Muscle of arm (tissue), 12 donors: ENCODE results near the gene ZNF254. TPM values are rescaled to one million over a fixed set of nuclear protein-coding genes. Genes with fewer than 3 reads are reported as not detected.
"Not testable (repeated sequence)": the region's sequence is repeated elsewhere in the genome, so short reads cannot be mapped to it uniquely, and the experiment has no call there.

Experiments used
- DNase-seq: peaks from one replicate; pipeline ENCODE4 v3.0.0-alpha.2; 2013
- polyA plus RNA-seq, 12 donors: library from polyadenylated mRNA; unstranded; fragments of 120-200 nt; gene quantifications; one replicate each; pipeline ENCODE4 v1.2.1, GENCODE V29; 2013; ENCODE audit not compliant: insufficient read length in 12 of 12

Gene ZNF254
- polyA plus RNA-seq, 12 donors: 10.1 to 22.7 (median 21.0) TPM; not detected in 1

DNA sequence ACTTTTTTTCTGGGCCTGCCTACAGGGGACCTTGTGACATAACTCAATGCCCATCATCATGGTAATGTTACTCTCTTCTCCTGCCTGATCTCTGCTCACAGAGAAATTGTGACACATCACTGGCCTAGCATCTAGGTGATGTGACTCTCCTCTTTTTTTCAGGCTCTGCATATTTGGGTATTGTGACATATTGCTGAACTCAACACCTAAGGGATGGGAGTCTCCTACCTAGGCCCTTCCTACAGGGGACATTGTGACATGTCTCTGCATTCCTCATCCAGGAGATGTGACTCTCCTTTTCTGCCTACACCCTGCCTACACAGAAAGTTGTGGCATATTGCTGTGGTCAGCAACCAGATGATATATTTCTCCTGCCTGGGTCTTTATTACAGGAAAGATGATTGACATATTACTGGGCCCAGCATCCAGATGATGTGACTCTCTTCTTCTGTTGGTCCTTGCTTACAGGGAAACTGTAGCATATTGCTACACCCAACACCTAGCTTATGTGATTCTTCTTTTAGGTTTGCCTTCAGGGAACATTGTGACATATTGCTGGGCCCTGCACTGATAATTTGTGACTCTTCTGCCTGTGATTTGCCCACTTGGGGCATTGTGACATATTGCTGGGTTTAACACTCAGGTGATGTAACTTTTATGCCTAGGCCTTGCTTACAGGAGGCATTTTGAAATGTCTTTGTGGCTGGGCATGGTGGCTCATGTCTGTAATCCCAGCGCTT is 21.0 kb upstream of the ZNF254 start:
- DNase-seq: no peak

GRCh38 chr19:24069905-24070657 is 16.9 kb upstream of the ZNF254 start:
- no peak for DNase-seq

- DNase-seq: no peak
These were observed 15.9 kb upstream of the ZNF254 start for GRCh38 chr19:24071078-24071477.

DNA sequence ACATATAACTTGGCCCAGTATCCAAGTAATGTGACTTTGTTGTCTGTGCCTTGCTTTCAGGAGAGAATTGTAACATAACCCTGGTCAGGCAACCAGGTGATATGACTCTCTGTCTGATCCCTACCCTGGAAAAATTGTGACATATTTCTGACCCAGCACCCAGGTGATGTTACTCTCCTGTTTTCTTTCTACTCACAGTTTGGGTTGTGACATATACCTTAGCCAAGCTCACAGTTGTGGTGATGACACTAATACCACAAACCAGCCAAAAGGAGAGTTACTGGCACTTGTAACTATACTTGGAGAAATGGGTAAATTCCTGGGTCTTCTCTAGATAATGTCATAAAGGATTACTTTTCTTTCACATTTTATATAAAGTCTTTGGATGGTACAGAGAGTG is 14.3 kb upstream of the ZNF254 start:
- no peak for DNase-seq

GRCh38 chr19:24073807-24074206 is 13.2 kb upstream of the ZNF254 start:
- DNase-seq: no peak

GRCh38 chr19:24074720-24075454 is 12.1 kb upstream of the ZNF254 start:
- DNase-seq: no peak

- DNase-seq: not testable (repeated sequence)
These were observed 11.5 kb upstream of the ZNF254 start for GRCh38 chr19:24075530-24075929.

GRCh38 chr19:24078680-24079079 is 8.3 kb upstream of the ZNF254 start:
- DNase-seq: no peak

DNA sequence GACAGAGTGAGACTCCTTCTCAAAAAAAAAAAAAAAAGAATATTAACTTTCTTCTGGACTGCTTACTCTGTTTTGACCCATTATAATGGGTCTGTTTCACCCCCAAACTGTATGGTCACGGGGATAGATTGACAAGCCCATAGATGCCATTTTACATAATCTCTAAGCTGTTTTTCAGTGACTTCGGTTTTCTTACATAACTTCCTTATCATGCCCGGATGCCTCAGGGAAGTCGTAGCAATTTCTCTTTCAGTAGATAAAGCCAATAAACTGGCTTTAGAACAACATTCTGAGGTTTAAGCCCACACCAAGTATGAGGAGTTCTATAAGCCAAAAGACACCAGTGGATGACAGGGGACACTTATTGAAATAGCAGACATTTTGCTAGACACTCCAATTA is 5.9 kb upstream of the ZNF254 start:
- no peak for DNase-seq

GRCh38 chr19:24098359-24098758 is 11.4 kb downstream of the ZNF254 start:
- DNase-seq: no peak

- DNase-seq: no peak
These were observed 12.8 kb downstream of the ZNF254 start for GRCh38 chr19:24099829-24100228.

DNA sequence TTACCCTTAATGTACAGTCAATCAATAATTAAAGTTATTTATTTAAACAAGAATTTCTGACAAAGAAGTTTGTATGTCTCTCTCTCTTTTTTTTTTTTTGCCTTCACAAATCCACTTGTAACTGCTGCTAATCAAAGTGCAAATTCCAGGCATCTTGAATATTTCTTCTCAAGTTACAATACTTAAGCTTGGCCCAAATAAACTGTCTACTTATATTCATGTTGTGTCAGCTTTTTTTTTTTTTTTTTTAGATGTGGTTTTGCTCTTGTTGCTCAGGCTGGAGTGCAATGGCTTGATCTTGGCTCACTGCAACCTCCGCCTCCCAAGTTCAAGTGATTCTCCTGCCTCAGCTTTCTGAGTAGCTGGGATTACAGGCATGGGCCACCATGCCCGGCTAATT is 13.6 kb downstream of the ZNF254 start:
- not testable (repeated sequence) for DNase-seq

- no peak for DNase-seq
These were observed 14.6 kb downstream of the ZNF254 start for GRCh38 chr19:24101459-24102115.

DNA sequence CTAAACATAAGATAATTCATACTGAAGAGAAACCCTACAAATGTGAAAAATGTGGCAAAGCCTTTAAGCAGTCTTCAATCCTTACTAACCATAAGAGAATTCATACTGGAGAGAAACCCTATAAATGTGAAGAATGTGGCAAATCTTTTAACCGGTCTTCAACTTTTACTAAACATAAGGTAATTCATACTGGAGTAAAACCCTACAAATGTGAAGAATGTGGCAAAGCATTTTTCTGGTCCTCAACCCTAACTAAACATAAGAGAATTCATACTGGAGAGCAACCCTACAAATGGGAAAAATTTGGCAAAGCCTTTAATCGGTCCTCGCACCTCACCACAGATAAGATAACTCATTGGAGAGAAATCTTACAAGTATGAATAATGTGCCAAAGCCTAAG is 40.6 kb downstream of the ZNF254 start:
- no peak for DNase-seq

- no peak for DNase-seq
These were observed 53.1 kb downstream of the ZNF254 start for GRCh38 chr19:24140099-24140498.

- DNase-seq: no peak
These were observed 53.6 kb downstream of the ZNF254 start for GRCh38 chr19:24140591-24140990.

- no peak for DNase-seq
These were observed 54.6 kb downstream of the ZNF254 start for GRCh38 chr19:24141612-24142011.

- DNase-seq: no peak
These were observed 55.8 kb downstream of the ZNF254 start for GRCh38 chr19:24142771-24143170.

DNA sequence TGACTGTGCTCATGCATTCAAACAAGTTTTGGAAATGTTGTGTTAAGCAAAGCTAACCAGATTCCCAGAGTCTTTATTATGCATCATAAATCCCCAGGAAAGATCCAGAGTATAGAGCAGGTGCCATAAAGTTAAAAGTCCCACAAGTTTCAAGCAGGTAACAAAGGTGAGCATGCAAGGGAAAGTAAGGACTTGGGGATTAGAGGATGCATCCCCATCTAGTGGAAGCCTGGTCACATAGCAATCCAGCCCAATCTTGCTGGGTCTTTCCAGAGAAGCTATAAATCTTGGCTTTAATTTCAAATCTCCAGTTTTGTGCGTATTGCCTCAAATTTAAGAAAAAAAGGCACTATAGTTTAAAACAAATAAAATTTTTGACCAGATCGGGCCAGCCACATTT is 72.7 kb downstream of the ZNF254 start:
- no peak for DNase-seq

GRCh38 chr19:24166055-24166454 is 79.1 kb downstream of the ZNF254 start:
- no peak for DNase-seq

GRCh38 chr19:24173882-24174281 is 86.9 kb downstream of the ZNF254 start:
- DNase-seq: no peak

DNA sequence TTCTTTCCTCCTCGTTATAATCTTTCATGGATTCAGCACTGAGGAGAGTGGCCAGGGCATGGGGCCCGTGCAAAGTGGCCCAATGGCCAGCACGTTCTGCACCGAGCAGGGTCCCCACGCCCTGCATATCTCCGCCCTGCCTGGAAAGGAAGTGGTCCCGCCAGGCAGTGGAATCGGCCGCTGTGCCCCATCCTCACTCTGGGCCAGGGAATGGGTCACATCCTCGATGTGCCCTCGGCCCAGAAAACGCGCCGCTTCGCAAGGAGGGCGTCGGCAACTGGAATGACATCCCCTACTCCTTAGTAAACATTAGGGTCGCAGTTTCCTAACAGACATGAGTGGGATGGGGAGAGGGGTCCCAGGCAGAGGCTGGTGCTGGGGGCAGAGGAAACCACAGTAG is 90.7 kb downstream of the ZNF254 start:
- no peak for DNase-seq
